ENCODE data around the gene PRCP.
"Not testable (repeated sequence)": the region's sequence is repeated elsewhere in the genome, so short reads cannot be mapped to it uniquely, and the experiment has no call there.

Gene PRCP

DNA sequence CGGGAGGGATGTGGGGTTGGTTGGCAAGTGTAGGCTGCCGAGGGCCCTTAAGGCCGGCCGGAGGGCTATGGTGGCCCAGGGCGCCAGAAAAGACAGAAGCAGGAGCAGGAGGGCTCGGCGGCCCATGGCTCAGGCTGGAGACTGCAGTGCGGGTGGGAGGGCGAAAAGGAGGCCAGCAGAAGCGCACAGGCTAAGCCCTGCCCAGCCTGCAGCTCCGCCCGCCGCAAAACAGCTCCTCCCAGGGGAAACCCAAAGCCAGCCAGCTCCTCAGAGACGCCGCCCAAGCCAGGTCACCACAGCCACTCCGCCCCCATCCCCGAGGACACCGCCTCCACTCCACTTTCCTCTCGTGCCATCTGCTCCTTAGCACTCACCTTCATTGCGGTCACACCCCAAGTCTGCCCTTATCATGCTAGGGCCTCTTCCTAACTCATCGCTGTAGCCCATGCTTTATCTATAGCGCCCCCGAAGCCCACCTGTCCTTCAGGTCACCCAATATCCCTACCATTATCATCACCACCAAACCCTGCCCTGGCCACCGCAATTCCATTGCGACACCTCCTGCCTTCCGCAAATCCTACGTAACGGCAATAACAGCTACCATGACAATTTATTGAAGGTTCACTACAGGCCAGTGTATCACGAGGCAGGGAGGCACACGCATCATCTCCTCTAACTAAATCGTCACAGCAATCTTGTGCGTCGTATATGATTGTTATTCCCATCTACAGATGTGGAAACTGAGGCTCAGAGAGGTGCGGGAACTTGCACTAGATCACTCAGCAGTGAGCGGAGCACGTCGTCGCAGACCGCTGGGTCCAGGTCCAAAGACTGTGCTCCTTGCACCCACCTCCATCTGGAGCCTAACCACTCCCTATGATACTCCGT lies at the start of gene PRCP:
Gene PRCP (minus strand): TSS at position 154 of the 888 bp plus-strand sequence. CDS start 28 bp downstream, at position 126.
- peak; percentile 94 for DNase-seq

DNA sequence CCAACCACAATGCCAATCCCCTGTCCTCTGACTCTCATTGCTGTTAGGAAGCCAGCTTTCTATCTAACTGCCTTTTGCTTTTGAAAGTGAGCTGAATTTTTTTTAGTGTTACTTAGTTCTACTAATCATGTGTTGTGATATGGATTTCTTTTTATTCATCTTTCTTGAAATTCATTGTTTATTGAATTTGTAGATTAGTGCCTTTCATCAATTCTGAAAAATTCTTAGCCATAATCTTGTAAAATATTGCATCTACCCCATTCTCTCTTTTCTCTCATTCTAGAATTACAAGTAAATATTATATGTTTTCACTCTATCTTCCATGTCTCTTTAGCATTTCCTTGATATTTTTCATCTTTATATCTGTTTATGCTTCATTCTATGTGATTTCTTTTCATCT lies 49.1 kb upstream of the PRCP start:
- DNase-seq, result no peak

DNA sequence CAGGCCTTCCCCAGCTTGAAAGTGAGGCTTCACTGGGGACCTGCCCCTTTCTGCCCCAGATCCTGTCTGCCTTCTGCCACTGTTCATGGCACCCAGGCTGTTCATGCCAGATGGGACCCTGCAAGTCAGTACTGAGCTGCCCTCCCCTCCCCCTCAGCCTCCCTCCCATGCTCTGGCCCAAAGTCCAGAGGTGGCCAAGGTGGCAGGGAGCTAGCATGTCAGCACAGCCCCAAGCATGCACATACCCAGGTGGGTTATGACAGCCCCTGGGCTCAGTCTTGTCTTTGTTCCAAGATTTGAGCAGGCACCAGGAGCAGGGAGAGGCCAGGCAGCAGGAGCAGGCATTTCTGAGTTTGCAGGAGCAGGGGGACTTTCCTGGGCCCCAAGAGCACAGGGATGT lies 45.5 kb upstream of the PRCP start:
- DNase-seq, result no peak

- not testable (repeated sequence) for DNase-seq
These were observed 44.8 kb upstream of the PRCP start for GRCh38 chr11:82945041-82945440.

- no peak for DNase-seq
These were observed 44.0 kb upstream of the PRCP start for GRCh38 chr11:82944198-82944597.

- DNase-seq, result not testable (repeated sequence)
These were observed 43.2 kb upstream of the PRCP start for GRCh38 chr11:82943430-82943829.

- no peak for DNase-seq
These were observed 42.1 kb upstream of the PRCP start for GRCh38 chr11:82942376-82942775.

DNA sequence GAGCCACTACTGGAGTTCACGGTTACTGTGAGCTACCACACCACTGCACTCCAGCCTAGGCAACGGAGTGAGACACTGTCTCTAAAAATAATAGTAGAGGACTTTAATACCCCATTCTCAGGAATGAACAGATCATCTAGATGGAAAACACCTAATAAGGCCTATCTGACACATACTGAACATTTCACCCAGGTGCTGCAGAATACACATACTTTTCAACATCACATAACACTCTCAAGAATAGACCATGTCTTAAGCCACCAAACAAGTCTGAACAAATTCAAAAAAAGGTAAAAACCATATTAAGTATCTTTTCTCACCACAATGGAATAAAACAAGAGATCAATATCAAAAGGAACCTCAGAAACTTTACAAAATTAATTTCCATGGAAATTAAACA lies 39.2 kb upstream of the PRCP start:
- no peak for DNase-seq

- DNase-seq, result no peak
These were observed 37.3 kb upstream of the PRCP start for GRCh38 chr11:82937554-82937953.

DNA sequence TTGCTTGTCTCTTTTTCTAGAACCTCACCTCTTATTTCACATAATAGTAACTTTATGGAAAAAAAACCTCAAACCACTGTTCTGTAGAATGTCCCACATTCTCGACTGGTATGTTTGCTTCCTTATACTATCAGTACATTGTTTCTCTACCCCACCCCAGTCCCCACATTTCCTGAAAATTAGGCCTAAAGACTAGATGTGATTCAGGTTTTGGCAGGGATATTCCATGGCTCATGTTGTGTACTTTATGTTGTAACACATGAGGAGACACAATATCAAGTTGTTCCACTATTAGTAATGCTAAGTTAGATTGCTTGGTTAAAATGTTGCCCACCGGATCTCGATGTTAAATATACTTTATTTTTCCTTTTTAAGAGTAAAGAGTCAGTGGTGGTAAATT lies 36.0 kb upstream of the PRCP start:
- no peak for DNase-seq

GRCh38 chr11:82932564-82932963 lies 32.3 kb upstream of the PRCP start:
- no peak for DNase-seq

DNA sequence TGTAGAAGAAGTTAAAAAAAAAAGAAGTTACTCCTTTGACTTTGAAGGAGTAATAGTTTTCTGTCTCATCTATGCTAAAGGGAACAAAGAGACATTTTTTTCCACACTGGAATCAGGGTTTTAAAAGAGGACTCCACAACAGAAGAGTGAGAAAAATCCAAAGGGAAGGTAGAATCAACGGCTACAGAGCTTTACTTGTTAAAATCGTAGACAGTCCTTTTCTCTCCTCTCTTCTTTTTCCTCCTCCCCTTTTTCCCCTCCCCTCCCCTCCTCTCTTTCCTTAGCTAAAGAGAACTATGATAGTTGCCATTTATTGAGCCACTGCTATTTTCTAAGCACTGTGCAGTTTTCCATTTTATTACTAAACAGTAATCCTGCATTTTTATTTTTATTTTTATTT lies 30.5 kb upstream of the PRCP start:
- no peak for DNase-seq

- DNase-seq, result no peak
These were observed 30.0 kb upstream of the PRCP start for GRCh38 chr11:82930229-82930628.

- no peak for DNase-seq
These were observed 28.9 kb upstream of the PRCP start for GRCh38 chr11:82929121-82929520.

- DNase-seq, result peak; percentile 24
These were observed 27.1 kb upstream of the PRCP start for GRCh38 chr11:82927264-82927880.

DNA sequence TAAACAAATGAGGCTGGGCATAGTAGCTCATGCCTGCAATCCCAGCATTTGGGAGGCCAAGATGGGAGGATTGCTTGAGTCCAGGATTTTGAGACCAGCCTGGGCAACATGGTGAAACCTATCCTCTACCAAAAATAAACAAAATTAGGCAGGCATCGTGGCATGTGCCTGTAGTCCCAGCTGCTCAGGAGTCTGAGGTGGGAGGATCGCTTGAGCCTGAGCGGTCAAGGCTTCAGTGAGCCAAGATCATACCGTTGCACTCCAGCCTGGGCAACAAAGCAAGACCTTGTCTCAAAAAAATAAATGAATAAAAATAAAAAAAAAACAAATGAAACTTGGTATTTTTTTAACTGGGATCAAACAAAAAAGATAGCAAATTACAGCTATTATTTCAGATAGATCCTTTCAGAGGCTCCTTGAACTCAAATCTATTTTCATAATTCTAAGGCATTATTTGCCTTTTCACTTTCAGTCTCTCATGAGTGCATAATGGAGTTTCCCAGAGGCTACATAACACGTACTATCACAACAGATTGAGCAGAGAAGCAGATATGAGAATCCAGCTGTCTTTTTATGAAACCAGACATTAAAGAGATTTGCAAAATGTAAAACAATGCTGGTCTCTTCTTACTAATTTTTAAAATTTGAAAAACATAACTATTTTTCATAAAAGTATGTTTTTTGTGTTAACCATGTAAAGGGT lies 24.4 kb upstream of the PRCP start:
- DNase-seq, result no peak

DNA sequence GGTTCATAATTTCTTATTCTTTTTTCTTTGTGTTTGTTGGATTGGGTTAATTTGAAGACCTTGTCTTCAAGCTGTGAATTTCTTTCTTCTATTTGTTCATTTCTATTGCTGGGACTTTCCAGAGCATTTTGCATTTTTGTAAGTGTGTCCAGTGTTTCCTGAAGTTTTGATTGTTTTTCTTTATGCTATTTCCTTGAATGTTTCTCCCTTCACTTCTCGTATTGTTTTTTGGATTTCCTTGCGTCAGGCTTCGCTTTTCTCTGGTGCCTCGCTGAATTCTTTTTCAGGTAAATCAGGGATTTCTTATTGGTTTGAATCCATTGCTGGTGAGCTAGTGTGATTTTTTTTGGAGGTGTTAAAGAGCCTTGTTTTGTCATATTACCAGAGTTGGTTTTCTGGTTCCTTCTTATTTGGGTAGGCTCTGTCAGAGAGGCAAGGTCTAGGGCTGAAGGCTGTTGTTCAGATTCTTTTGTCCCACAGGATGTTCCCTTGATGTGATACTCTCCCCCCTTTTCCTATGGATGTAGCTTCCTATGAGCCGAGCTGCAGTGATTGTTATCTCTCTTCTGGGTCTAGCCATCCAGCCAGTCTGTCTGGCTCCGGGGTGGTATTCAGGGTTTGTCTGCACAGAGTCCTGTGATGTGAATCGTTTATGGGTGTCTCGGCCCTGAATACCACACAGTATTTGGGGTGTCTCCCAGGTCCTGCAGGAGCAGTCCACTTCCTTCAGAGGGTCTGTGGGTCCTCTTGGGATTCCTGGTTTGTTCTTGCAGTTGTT lies 22.4 kb upstream of the PRCP start:
- DNase-seq, result not testable (repeated sequence)

DNA sequence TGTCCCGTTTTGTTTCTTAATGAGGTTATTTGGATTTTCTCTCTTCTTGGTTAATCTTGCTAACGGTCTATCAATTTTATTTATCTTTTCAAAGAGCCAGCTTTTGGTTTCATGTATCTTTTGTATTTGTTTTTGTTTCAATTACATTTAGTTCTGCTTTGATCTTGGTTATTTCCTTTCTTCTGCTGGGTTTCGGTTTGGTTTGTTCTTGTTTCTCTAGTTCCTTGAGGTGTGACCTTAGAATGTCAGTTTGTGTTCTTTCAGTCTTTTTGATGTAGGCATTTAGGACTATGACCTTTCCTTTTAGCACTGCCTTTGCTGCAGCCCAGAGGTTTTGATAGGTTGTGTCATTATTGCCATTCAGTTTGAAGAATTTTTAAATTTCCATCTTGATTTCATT lies 20.0 kb upstream of the PRCP start:
- DNase-seq, result not testable (repeated sequence)

- not testable (repeated sequence) for DNase-seq
These were observed 19.6 kb upstream of the PRCP start for GRCh38 chr11:82919786-82920185.

GRCh38 chr11:82909015-82909640 lies 8.9 kb upstream of the PRCP start:
- DNase-seq, result no peak

GRCh38 chr11:82908311-82908710 lies 8.1 kb upstream of the PRCP start:
- DNase-seq, result no peak

DNA sequence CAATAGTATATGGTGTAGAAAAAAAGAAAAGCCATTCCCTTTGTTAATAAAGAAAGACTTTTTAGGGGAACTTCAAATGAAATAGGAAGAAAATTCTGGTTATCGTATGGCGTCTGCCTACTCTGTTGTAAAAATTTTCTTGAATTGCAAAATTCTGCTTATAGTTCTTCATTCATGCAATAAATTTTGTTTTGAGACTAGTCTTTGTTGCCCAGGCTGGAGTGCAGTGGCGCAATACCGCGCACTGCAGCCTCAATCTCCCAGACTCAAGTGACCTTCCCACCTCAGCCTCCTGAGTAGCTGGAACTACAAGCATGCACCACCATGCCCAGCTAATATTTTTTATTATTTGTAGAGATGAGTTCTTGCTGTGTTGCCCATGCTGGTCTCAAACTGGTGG lies 7.1 kb upstream of the PRCP start:
- peak; percentile 24 for DNase-seq

All from CD4-positive, alpha-beta T cell treated with Interleukin-15 for 1 hour (primary cell).